Nucleus accumbens (tissue), 56 donors: ENCODE data around the gene DEPDC5.

Experiments used
- DNase-seq, 56 donors: peaks; one replicate each; lab custom pipeline; 2025; lab: John Stamatoyannopoulos, UW

DEPDC5 gene

GRCh38 chr22:31943206-31943977 is 189.6 kb downstream of the DEPDC5 start:
- no peak for DNase-seq

DNA sequence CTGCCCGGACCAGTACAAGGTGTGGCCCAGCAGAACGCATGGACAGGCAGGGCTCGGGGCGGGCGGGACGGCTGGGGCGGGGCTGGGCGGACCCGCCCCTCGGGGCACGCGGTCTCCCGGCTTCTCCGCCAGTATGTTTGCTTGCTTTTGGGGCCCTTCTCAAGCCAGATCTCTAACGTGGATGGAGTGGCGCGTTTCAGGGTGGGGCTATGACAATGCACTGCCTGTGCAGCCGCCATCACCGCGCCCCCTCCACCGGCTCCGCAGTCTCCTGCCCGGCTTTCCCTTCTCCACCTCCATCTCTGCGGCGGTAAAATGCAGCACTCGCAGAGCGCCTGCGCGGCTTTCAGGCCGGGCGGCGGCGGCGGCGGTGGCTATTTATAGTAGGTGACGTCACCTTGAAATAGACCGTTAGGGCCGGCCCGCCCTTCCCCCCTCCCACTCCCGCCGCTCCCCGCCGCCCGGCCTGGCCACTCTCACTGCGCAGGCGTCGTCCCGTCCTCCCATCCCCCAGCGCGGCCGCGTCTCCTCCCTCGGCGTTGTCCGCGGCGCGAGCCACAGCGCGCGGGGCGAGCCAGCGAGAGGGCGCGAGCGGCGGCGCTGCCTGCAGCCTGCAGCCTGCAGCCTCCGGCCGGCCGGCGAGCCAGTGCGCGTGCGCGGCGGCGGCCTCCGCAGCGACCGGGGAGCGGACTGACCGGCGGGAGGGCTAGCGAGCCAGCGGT is 190.3 kb downstream of the DEPDC5 start, which contains the start of gene YWHAH:
Gene YWHAH, plus strand, starts transcription at position 558 of the 722 bp plus-strand sequence. CDS start 199 bp downstream, outside the sequence.
- peak; percentile 41 to 98 (median 92) for DNase-seq

DNA sequence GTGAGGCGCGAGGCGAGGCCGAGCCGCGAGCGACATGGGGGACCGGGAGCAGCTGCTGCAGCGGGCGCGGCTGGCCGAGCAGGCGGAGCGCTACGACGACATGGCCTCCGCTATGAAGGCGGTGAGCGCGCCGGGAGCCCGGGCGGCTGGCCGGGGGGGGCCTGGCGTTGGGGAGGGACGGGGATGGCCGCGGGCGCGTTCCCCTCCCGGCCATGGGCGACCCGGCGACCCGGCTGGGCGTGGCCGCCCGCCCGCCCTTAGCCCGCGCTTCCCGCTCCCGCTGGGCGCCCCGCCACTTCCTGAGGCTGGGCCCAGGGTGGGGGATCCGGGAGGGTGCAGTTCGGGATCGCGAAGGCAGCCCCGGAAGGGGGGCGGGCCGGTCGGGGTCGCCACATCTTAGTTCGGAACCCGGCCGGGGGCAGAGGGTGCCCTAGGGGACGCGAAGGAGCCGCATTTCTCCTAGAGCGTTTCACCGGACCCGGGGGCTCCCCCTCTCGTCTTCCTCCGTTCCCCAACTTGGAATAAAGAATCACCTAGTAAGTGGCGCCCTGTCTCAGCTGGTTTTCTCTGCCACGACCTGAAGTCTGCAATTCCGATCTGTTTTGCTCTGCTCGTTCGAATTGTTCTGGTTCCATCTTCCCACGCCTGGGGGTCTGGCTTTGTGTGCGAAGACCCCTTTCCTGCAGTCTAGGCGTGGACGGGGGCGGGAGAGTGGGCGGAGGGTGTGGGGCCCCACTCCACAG is 191.1 kb downstream of the DEPDC5 start:
- DNase-seq = peak in 33 of 56 donors; percentile 23 to 77 (median 55)

DNA sequence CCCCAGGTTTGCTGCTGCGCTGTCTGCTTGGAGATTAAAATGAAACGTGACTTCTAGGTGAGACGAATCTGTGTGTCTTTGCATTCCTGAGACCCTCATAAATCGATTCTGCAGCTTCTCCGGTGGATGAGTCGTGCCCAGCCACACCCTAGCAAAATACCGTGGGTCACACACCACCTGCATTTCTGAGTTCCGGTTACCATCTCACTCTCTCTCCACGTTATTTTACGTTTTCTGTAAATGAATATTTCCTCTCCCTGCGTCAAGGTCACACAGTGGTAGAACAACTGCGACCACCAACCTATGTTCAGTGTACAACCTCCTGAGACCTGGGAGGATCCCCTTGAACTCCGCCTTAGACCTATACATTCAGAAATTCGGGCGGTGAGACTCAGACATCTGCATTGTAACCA is 191.6 kb downstream of the DEPDC5 start:
- DNase-seq = no peak

DNA sequence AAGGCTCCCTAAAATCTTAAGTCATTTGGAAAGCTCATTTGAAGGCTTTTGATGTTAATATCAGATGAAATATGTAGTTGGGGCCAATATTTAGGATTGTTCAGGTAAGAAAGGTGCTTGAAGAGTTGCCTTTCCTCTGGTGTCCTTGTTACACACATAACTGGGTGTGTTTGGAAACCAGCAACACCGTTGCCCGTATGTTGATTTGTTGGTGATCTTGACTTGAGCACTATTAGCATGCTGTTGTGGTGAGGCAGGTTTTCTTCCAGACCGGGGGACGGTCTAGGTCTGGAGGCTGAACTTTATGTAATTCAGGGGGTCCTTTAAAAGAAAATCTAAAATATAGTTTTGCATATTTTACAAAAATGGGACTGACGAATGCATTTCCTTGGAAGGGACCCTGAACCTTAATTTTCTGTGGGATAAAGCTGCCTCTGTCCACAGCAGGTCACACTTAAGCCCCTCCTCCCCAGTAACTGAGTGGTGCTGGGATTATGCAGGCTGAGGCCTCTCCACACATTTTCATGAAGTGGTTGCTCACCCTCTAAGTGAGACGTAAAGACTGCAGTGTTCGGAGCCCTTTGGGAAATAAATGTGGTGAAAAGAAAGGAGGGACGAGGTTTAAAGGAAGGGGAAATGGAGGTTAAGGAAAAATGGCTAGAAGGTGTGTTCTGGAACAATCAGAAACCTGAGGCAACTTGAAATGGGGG is 192.3 kb downstream of the DEPDC5 start:
- DNase-seq = peak in 3 of 56 donors; percentile 12 to 26 (median 16)

DNA sequence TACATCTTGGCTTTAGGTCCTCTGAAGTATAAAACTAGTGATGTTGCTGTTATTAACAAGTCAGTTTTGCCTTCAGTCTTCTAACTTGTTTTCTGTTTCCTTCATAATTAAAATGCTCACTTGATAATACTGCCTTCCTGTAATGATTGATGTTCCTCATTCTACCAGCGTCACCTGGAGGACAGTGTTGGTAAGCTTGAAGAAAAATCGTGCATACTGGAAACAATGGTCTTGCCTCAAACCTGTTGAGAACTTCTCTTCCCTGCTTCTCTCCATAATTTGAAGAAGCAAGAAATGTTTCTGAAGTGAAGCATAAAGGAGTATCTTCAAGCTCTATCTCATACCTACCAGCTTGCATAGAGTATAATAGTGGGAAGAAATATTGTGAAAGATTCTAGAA is 193.5 kb downstream of the DEPDC5 start:
- peak in 2 of 56 donors; percentile 7 to 27 for DNase-seq

GRCh38 chr22:31948002-31948401 is 194.2 kb downstream of the DEPDC5 start:
- peak in 1 of 56 donors; percentile 16 for DNase-seq

DNA sequence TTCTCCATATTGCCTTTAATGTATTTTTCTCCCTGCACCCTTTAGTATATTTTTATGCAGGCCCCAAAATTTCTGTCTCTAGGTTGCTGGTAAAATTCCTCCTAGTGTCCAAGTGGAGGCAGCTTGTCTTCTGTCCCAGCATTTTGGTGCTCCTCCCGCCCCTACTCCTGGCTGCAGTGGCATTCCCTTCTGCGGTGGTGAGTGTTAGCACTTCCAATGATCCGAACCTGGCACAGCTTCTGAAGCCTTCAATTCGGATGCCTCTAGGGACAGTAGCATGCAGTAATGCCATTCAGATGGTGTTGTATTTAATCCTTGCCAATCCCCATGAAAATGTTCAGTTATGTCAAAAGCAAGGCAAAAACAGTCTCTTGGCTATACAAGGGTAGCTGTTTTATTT is 196.4 kb downstream of the DEPDC5 start:
- DNase-seq = peak in 3 of 56 donors; percentile 11 to 17 (median 14)

- no peak for DNase-seq
These were observed 197.6 kb downstream of the DEPDC5 start for GRCh38 chr22:31951194-31952093.

GRCh38 chr22:31952094-31952401 is 198.2 kb downstream of the DEPDC5 start:
- no peak for DNase-seq

GRCh38 chr22:31952472-31952871 is 198.7 kb downstream of the DEPDC5 start:
- no peak for DNase-seq

DNA sequence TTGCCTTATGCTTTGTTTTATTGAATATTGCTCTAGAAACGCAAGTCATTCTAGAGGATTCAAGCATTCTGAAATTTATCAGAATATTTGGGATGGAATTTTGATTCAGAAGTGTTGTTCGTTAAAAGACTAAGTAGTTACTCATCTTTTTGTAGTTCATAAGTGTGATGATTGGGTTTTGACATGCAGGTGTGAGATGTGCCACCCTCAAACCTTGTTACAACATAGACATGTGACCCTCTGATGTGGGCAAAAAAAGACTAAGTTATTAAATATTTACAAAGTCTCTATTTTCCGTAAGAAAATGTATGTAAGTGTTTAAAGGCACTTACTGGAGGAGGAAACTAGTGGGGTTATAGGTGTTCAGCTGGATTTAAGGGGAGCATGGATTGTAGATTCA is 199.4 kb downstream of the DEPDC5 start:
- no peak for DNase-seq

GRCh38 chr22:31954535-31955523 is 201.0 kb downstream of the DEPDC5 start:
- DNase-seq = peak in 1 of 56 donors; percentile 13

DNA sequence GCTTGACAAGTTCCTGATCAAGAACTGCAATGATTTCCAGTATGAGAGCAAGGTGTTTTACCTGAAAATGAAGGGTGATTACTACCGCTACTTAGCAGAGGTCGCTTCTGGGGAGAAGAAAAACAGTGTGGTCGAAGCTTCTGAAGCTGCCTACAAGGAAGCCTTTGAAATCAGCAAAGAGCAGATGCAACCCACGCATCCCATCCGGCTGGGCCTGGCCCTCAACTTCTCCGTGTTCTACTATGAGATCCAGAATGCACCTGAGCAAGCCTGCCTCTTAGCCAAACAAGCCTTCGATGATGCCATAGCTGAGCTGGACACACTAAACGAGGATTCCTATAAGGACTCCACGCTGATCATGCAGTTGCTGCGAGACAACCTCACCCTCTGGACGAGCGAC is 202.5 kb downstream of the DEPDC5 start:
- no peak for DNase-seq
